DOHH2 (cell line): ENCODE data around the gene LYPD5.

ENCODE experiments used
- H3F3A ChIP-seq: fragments of 200-600 bp; sonication (generic), shearing (Covaris generic); 2 replicates; pipeline ENCODE4 v1.6.0; 2016; ENCODE audit warnings: antibody characterized with exemption, mild to moderate bottlenecking; ENCODE audit not compliant: control insufficient read depth, insufficient read depth
- H3K27ac ChIP-seq: fragments of 200-600 bp; sonication (generic); 2 replicates; pipeline ENCODE4 v1.5.1; 2014; ENCODE audit warnings: low read depth, mild to moderate bottlenecking, low read length, moderate library complexity
- H3K27me3 ChIP-seq: fragments of 200-600 bp; sonication (generic); 2 replicates; pipeline ENCODE4 v1.6.1; 2014; ENCODE audit warnings: mild to moderate bottlenecking, low read length, mixed read lengths; ENCODE audit not compliant: control insufficient read depth
- H3K36me3 ChIP-seq: fragments of 200-600 bp; sonication (generic); 2 replicates; pipeline ENCODE4 v1.6.1; 2014; ENCODE audit warnings: mild to moderate bottlenecking, low read length, moderate library complexity, mixed read lengths; ENCODE audit not compliant: control insufficient read depth
- H3K4me1 ChIP-seq: fragments of 200-600 bp; sonication (generic); 2 replicates; pipeline ENCODE4 v1.6.1; 2014; ENCODE audit warnings: mild to moderate bottlenecking, low read length, mixed read lengths; ENCODE audit not compliant: control insufficient read depth
- H3K4me2 ChIP-seq: fragments of 200-600 bp; sonication (generic); 2 replicates; pipeline ENCODE4 v1.6.0; 2014; ENCODE audit warnings: mild to moderate bottlenecking, low read length, moderate library complexity
- H3K4me3 ChIP-seq: fragments of 200-600 bp; sonication (generic); 2 replicates; pipeline ENCODE4 v1.5.1; 2014; ENCODE audit warnings: mild to moderate bottlenecking, low read length, mixed read lengths
- H3K79me2 ChIP-seq: fragments of 200-600 bp; sonication (generic); 2 replicates; pipeline ENCODE4 v1.6.1; 2014; ENCODE audit warnings: mild to moderate bottlenecking, low read length, mixed read lengths; ENCODE audit not compliant: control insufficient read depth
- H3K9me2 ChIP-seq: fragments of 200-600 bp; sonication (generic); replicated peaks from 2 replicates; pipeline ENCODE4 v1.6.1; 2014; ENCODE audit warnings: mild to moderate bottlenecking, low read length, mixed read lengths; ENCODE audit not compliant: control insufficient read depth
- H3K9me3 ChIP-seq: fragments of 200-600 bp; sonication (generic); 2 replicates; pipeline ENCODE4 v1.6.1; 2014; ENCODE audit warnings: antibody characterized with exemption, low read length, mixed read lengths; ENCODE audit not compliant: control insufficient read depth, insufficient read depth
- H4K20me1 ChIP-seq: fragments of 200-600 bp; sonication (generic); 2 replicates; pipeline ENCODE4 v1.6.0; 2014; ENCODE audit warnings: low read depth, mild to moderate bottlenecking, antibody characterized with exemption, low read length, moderate library complexity; ENCODE audit not compliant: control insufficient read depth, insufficient read depth
- CTCF ChIP-seq: fragments of 200-600 bp; sonication (generic); IDR thresholded peaks from one replicate; pipeline ENCODE4 v1.5.1; 2014; ENCODE audit warnings: antibody characterized with exemption, mild to moderate bottlenecking, low read depth, low read length; ENCODE audit not compliant: poor library complexity, severe bottlenecking
- EZH2phosphoT487 ChIP-seq: fragments of 200-600 bp; sonication (generic); IDR thresholded peaks from 2 replicates; pipeline ENCODE4 v1.6.1; 2017; ENCODE audit warnings: borderline replicate concordance, mild to moderate bottlenecking, antibody characterized with exemption, low read length, moderate library complexity, mixed read lengths

Gene LYPD5

GRCh38 chr19:43755256-43755801 is 46.9 kb downstream of the LYPD5 start:
- peaks cover 68% of the 10 kb centered on the region for H3K4me1 ChIP-seq
- H3K9me2 ChIP-seq, result no peaks in the 10 kb centered on the region
- no peaks in the 10 kb centered on the region for H3K9me3 ChIP-seq
- no peaks in the 10 kb centered on the region for H4K20me1 ChIP-seq
- no peak for TF ChIP-seq CTCF
- no peak for TF ChIP-seq EZH2phosphoT487
- peak overlapping the region; percentile 95 for H3K4me2 ChIP-seq
- H3K36me3 ChIP-seq, result peaks cover 44% of the 10 kb centered on the region
- peaks cover 57% of the 10 kb centered on the region for H3K79me2 ChIP-seq
- H3F3A ChIP-seq, result peaks cover 41% of the 10 kb centered on the region
- H3K27me3 ChIP-seq, result no peaks in the 10 kb centered on the region
- peak overlapping the region; percentile 93 for H3K4me3 ChIP-seq
- peak overlapping the region; percentile 97 for H3K27ac ChIP-seq

GRCh38 chr19:43754503-43755255 is 47.6 kb downstream of the LYPD5 start, which contains the start of gene SMG9:
SMG9 (minus strand) TSS chr19:43754962; CDS start chr19:43750741, 4,221 bp downstream.
- Histone ChIP-seq H3K4me3 (peak within 1 kb of the TSS; percentile 93), H3K27ac (peak within 1 kb of the TSS; percentile 97), H3K79me2 (peaks cover 57% of the 10 kb centered on the region), H3K4me2 (peak within 1 kb of the TSS; percentile 95), H3K9me3 (no peaks in the 10 kb centered on the region), H3K4me1 (peaks cover 66% of the 10 kb centered on the region), H4K20me1 (no peaks in the 10 kb centered on the region), H3K9me2 (no peaks in the 10 kb centered on the region), H3K36me3 (peaks cover 50% of the 10 kb centered on the region), H3K27me3 (no peaks in the 10 kb centered on the region), H3F3A (peaks cover 40% of the 10 kb centered on the region)
- no peak for TF ChIP-seq EZH2phosphoT487
- no peak for TF ChIP-seq CTCF

GRCh38 chr19:43754253-43754502 is 48.1 kb downstream of the LYPD5 start:
- Histone ChIP-seq H3K27me3 (no peaks in the 10 kb centered on the region), H3K79me2 (peaks cover 58% of the 10 kb centered on the region), H3K36me3 (peaks cover 55% of the 10 kb centered on the region), H3K9me3 (no peaks in the 10 kb centered on the region), H3K4me3 (peak overlapping the region; percentile 93), H3F3A (peaks cover 35% of the 10 kb centered on the region), H4K20me1 (no peaks in the 10 kb centered on the region), H3K9me2 (no peaks in the 10 kb centered on the region), H3K4me2 (peak overlapping the region; percentile 95), H3K27ac (peak overlapping the region; percentile 97), H3K4me1 (peaks cover 66% of the 10 kb centered on the region)
- TF ChIP-seq EZH2phosphoT487 (no peak), CTCF (no peak)
